Measurements from ENCODE around the gene TCF7L2.

GRCh38 chr10:112973805-112974204 is 23.8 kb downstream of the TCF7L2 start:
- no peak for TF ChIP-seq POLR2A (IDR thresholded peaks at IDR 0.05)
- TF ChIP-seq, protein P1, sequence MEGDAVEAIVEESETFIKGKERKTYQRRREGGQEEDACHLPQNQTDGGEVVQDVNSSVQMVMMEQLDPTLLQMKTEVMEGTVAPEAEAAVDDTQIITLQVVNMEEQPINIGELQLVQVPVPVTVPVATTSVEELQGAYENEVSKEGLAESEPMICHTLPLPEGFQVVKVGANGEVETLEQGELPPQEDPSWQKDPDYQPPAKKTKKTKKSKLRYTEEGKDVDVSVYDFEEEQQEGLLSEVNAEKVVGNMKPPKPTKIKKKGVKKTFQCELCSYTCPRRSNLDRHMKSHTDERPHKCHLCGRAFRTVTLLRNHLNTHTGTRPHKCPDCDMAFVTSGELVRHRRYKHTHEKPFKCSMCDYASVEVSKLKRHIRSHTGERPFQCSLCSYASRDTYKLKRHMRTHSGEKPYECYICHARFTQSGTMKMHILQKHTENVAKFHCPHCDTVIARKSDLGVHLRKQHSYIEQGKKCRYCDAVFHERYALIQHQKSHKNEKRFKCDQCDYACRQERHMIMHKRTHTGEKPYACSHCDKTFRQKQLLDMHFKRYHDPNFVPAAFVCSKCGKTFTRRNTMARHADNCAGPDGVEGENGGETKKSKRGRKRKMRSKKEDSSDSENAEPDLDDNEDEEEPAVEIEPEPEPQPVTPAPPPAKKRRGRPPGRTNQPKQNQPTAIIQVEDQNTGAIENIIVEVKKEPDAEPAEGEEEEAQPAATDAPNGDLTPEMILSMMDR (IDR thresholded peaks at IDR 0.05) = no peak
- no peak for TF ChIP-seq EP300 (IDR thresholded peaks at IDR 0.05)

All from ovary (tissue), 3 donors.